H9 (cell line): Measurements from ENCODE around the gene RPP14. TPM values are rescaled to one million over a fixed set of nuclear protein-coding genes. Genes with fewer than 3 reads are reported as not detected.
A peak's percentile ranks its signal among the peaks of the same experiment; 100 is the strongest.

ENCODE experiments used
- DNase-seq: peaks from one replicate; pipeline ENCODE4 v3.0.0-alpha.2; 2017
- H2AFZ ChIP-seq: one replicate; pipeline ENCODE4 v1.6.1; 2013; ENCODE audit warnings: mild to moderate bottlenecking, low read length, control low read depth, moderate library complexity
- H2AK5ac ChIP-seq: 2 replicates; pipeline ENCODE4 v1.6.1; 2013; ENCODE audit warnings: low read length, control low read depth, mixed read lengths; ENCODE audit not compliant: insufficient read length
- H2BK120ac ChIP-seq: one replicate; pipeline ENCODE4 v1.6.1; 2013; ENCODE audit warnings: low read depth, mild to moderate bottlenecking, low read length, control low read depth, inconsistent platforms; ENCODE audit not compliant: poor library complexity, severe bottlenecking
- H2BK12ac ChIP-seq: 2 replicates; pipeline ENCODE4 v1.6.1; 2013; ENCODE audit warnings: low read length, control low read depth, mixed read lengths, low read depth; ENCODE audit not compliant: insufficient read length
- H2BK15ac ChIP-seq: 2 replicates; pipeline ENCODE4 v1.6.1; 2013; ENCODE audit warnings: low read depth, low read length, control low read depth
- H2BK20ac ChIP-seq: one replicate; pipeline ENCODE4 v1.6.1; 2013; ENCODE audit warnings: low read depth, mild to moderate bottlenecking, low read length, control low read depth, inconsistent platforms; ENCODE audit not compliant: poor library complexity, severe bottlenecking
- H2BK5ac ChIP-seq: 2 replicates; pipeline ENCODE4 v1.6.1; 2013; ENCODE audit warnings: low read length, control low read depth, mixed read lengths; ENCODE audit not compliant: insufficient read length
- H3K14ac ChIP-seq: 2 replicates; pipeline ENCODE4 v1.6.1; 2013; ENCODE audit warnings: low read length, control low read depth; ENCODE audit not compliant: insufficient read depth
- H3K18ac ChIP-seq: 2 replicates; pipeline ENCODE4 v1.6.1; 2013; ENCODE audit warnings: low read depth, mild to moderate bottlenecking, mixed read lengths, low read length, control low read depth; ENCODE audit not compliant: insufficient read length
- H3K23ac ChIP-seq: 2 replicates; pipeline ENCODE4 v1.6.1; 2013; ENCODE audit warnings: low read length, control low read depth, mixed read lengths, low read depth; ENCODE audit not compliant: insufficient read length
- H3K23me2 ChIP-seq: 2 replicates; pipeline ENCODE4 v1.6.1; 2013; ENCODE audit warnings: low read depth, mild to moderate bottlenecking, mixed read lengths, low read length, control low read depth; ENCODE audit not compliant: insufficient read length, poor library complexity, severe bottlenecking
- H3K27ac ChIP-seq: 2 replicates; pipeline ENCODE4 v1.5.1; 2013; ENCODE audit warnings: low read length, control low read depth, mixed read lengths, low read depth; ENCODE audit not compliant: insufficient read length
- H3K27me3 ChIP-seq: 2 replicates; pipeline ENCODE4 v1.6.1; 2013; ENCODE audit warnings: low read length, control low read depth, inconsistent platforms; ENCODE audit not compliant: insufficient read depth
- H3K4ac ChIP-seq: 2 replicates; pipeline ENCODE4 v1.6.1; 2013; ENCODE audit warnings: low read depth, mild to moderate bottlenecking, control low read depth, inconsistent platforms, low read length, moderate library complexity
- H3K4me1 ChIP-seq: 2 replicates; pipeline ENCODE4 v1.6.1; 2013; ENCODE audit warnings: low read length, control low read depth, inconsistent platforms; ENCODE audit not compliant: insufficient read depth
- H3K4me2 ChIP-seq: 2 replicates; pipeline ENCODE4 v1.6.1; 2013; ENCODE audit warnings: low read length, control low read depth, mixed read lengths; ENCODE audit not compliant: insufficient read length, insufficient read depth
- H3K56ac ChIP-seq: 2 replicates; pipeline ENCODE4 v1.6.1; 2013; ENCODE audit warnings: low read depth, mild to moderate bottlenecking, mixed read lengths, low read length, control low read depth; ENCODE audit not compliant: insufficient read length
- H3K79me1 ChIP-seq: 2 replicates; pipeline ENCODE4 v1.6.1; 2013; ENCODE audit warnings: low read depth, mild to moderate bottlenecking, moderate library complexity, low read length, control low read depth, inconsistent platforms; ENCODE audit not compliant: insufficient read depth, poor library complexity, severe bottlenecking
- H3K79me2 ChIP-seq: 2 replicates; pipeline ENCODE4 v1.6.1; 2013; ENCODE audit warnings: low read length, control low read depth, inconsistent platforms; ENCODE audit not compliant: insufficient read depth
- H3K9ac ChIP-seq: 2 replicates; pipeline ENCODE4 v1.6.1; 2013; ENCODE audit warnings: low read length, control low read depth, mixed read lengths; ENCODE audit not compliant: insufficient read length; ENCODE audit errors: extremely low read depth
- H3K9me3 ChIP-seq: one replicate; pipeline ENCODE4 v1.6.1; 2013; ENCODE audit warnings: low read depth, low read length, inconsistent platforms; ENCODE audit not compliant: control insufficient read depth
- H3T11ph ChIP-seq: one replicate; pipeline ENCODE4 v1.6.1; 2013; ENCODE audit warnings: mild to moderate bottlenecking, low read length, control low read depth, inconsistent platforms
- H4K20me1 ChIP-seq: one replicate; pipeline ENCODE4 v1.6.1; 2013; ENCODE audit not compliant: control insufficient read depth, insufficient read length, insufficient read depth
- H4K5ac ChIP-seq: 2 replicates; pipeline ENCODE4 v1.6.1; 2013; ENCODE audit warnings: low read depth, mild to moderate bottlenecking, mixed read lengths, low read length, control low read depth; ENCODE audit not compliant: insufficient read length
- H4K8ac ChIP-seq: replicated peaks from 2 replicates; pipeline ENCODE4 v1.6.1; 2013; ENCODE audit warnings: low read length, control low read depth, mixed read lengths, low read depth; ENCODE audit not compliant: insufficient read length
- H4K91ac ChIP-seq: 2 replicates; pipeline ENCODE4 v1.6.1; 2013; ENCODE audit warnings: low read depth, mild to moderate bottlenecking, moderate library complexity, mixed read lengths, low read length, control low read depth; ENCODE audit not compliant: insufficient read length
- H3K27ac Mint-ChIP-seq, 3 experiments: 2 replicates in 2 of 3; 3 replicates in 1 of 3; pipeline ENCODE4 v1.8.0; 2020 to 2021; ENCODE audit warnings: mixed read lengths in 3 of 3, mild to moderate bottlenecking in 1 of 3, moderate library complexity in 1 of 3
- H3K27me3 Mint-ChIP-seq: 2 replicates; pipeline ENCODE4 v1.8.0; 2021; ENCODE audit warnings: low read depth, mild to moderate bottlenecking, moderate library complexity, mixed read lengths
- H3K36me3 Mint-ChIP-seq, 3 experiments: 2 replicates in 2 of 3; 3 replicates in 1 of 3; pipeline ENCODE4 v1.8.0; 2020 to 2021; ENCODE audit warnings: low read depth in 3 of 3, mixed read lengths in 3 of 3; ENCODE audit not compliant: insufficient read depth in 1 of 3
- H3K4me1 Mint-ChIP-seq, 2 experiments: 2 replicates each; pipeline ENCODE4 v1.8.0; 2020; ENCODE audit warnings: mixed read lengths in 2 of 2
- H3K4me3 Mint-ChIP-seq, 2 experiments: 2 replicates in 1 of 2; 3 replicates in 1 of 2; pipeline ENCODE4 v1.8.0; 2020 to 2021; ENCODE audit warnings: mild to moderate bottlenecking in 2 of 2, mixed read lengths in 2 of 2, moderate library complexity in 1 of 2
- H3K9me3 Mint-ChIP-seq, 2 experiments: 2 replicates in 1 of 2; 3 replicates in 1 of 2; pipeline ENCODE4 v1.8.0; 2020; ENCODE audit warnings: mild to moderate bottlenecking in 2 of 2, mixed read lengths in 2 of 2, moderate library complexity in 1 of 2
- CTCF ChIP-seq: fragments of 200-600 bp; sonication (generic); conservative IDR thresholded peaks from 3 replicates; pipeline ENCODE4 v1.8.0; 2021; ENCODE audit warnings: antibody characterized with exemption, mild to moderate bottlenecking
- WGBS: extraction: QIAGEN DNeasy Blood & Tissue Kit; methylation state at CpG from one replicate; pipeline ENCODE4 v1.1.7; 2013; ENCODE audit warnings: missing lambda C conversion rate, low lambda C conversion rate, mixed read lengths; ENCODE audit not compliant: insufficient read length; ENCODE audit errors: extremely low coverage; 5-methylcytosine and 5-hydroxymethylcytosine counted together
- total RNA-seq: library from RNA; stranded (reverse); gene quantifications from 2 replicates; pipeline ENCODE4 v1.2.1, GENCODE V29; 2021

The RPP14 gene
- total RNA-seq, 1 experiment from 2014 or later, result 23.9 TPM

DNA sequence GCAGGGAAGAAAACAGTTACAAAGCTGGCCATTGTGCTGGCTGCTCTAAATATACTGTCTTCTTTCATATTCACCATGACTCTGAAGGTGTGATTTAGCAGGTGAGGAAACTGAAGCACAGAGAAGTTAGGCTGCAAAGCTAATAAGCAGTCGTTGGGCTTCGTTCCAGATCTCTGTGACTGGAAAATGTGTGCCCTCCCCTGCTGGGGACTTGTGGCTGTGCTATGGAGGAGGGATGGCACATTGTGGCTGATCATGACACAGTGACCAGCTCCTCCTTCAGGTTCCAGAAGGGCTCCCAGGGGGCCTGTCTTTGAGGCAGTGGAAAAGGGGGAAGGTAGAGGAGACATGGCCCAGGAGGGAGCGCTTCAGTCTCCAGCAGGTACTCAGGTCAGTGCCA lies 45.9 kb downstream of the RPP14 start:
- H4K8ac ChIP-seq, result no peak overlapping the region
- TF ChIP-seq CTCF, result no peak
- H3K36me3 Mint-ChIP-seq, result no peaks in the 10 kb centered on the region
- DNase-seq, result peak; percentile 42
- no CpG with 5 or more reads among the region's 3 CpGs for WGBS
- no peaks in the 10 kb centered on the region for H4K20me1 ChIP-seq
- H2BK12ac ChIP-seq, result no peak overlapping the region
- H3K79me1 ChIP-seq, result no peaks in the 10 kb centered on the region
- no peak overlapping the region for H3K27ac ChIP-seq
- no peak overlapping the region for H3T11ph ChIP-seq
- H3K27me3 Mint-ChIP-seq, result no peaks in the 10 kb centered on the region
- no peak overlapping the region for H3K27ac Mint-ChIP-seq
- H2AK5ac ChIP-seq, result no peak overlapping the region
- no peak overlapping the region for H2BK120ac ChIP-seq
- H3K4ac ChIP-seq, result no peak overlapping the region
- no peaks in the 10 kb centered on the region for H3K27me3 ChIP-seq
- H3K9ac ChIP-seq, result no peak overlapping the region
- no peak overlapping the region for H2BK5ac ChIP-seq
- H2AFZ ChIP-seq, result no peak overlapping the region
- H3K9me3 ChIP-seq, result no peaks in the 10 kb centered on the region
- no peak overlapping the region for H3K18ac ChIP-seq
- no peaks in the 10 kb centered on the region for H3K79me2 ChIP-seq
- H2BK15ac ChIP-seq, result no peak overlapping the region
- H4K91ac ChIP-seq, result no peak overlapping the region
- no peak overlapping the region for H3K4me3 Mint-ChIP-seq
- H4K5ac ChIP-seq, result no peak overlapping the region
- no peaks in the 10 kb centered on the region for H3K23me2 ChIP-seq
- no peaks in the 10 kb centered on the region for H3K9me3 Mint-ChIP-seq
- H3K4me2 ChIP-seq, result no peak overlapping the region
- H3K56ac ChIP-seq, result no peak overlapping the region
- H3K23ac ChIP-seq, result no peak overlapping the region
- no peak overlapping the region for H2BK20ac ChIP-seq
- H3K14ac ChIP-seq, result no peak overlapping the region
- H3K4me1 ChIP-seq, result no peaks in the 10 kb centered on the region
- H3K4me1 Mint-ChIP-seq, result peaks cover 8% of the 10 kb centered on the region in 2 experiments
